Activated B cell treated with CpG ODN at 0.5 μM for 24 hours (primary cell): Measurements from ENCODE around the gene RAB6B. TPM values are rescaled to one million over a fixed set of nuclear protein-coding genes. Genes with fewer than 3 reads are reported as not detected.

Experiments used
- ATAC-seq: fragments of 200-7000 bp; cut with Tn5 transposase; one replicate; pipeline ENCODE4 v1.10.0; 2021; ENCODE audit warnings: low read depth, mild to moderate bottlenecking, moderate library complexity
- CTCF ChIA-PET: fragments of 350-600 bp; sonication (Branson Sonifier 250); formaldehyde crosslinking; loops from one replicate; lab custom pipeline; 2021; ENCODE audit warnings: antibody characterized with exemption; lab: Charles Lee
- POLR2A ChIA-PET: fragments of 350-600 bp; sonication (Branson Sonifier 250); formaldehyde crosslinking; loops from one replicate; lab custom pipeline; 2021; ENCODE audit warnings: antibody characterized with exemption; lab: Charles Lee
- DNase-seq: peaks from one replicate; pipeline ENCODE4 v3.0.0; 2022
- H3K27ac Mint-ChIP-seq: one replicate; pipeline ENCODE4 v1.8.0; 2020; ENCODE audit warnings: mixed read lengths
- H3K27me3 Mint-ChIP-seq: one replicate; pipeline ENCODE4 v1.8.0; 2021; ENCODE audit warnings: mixed read lengths
- H3K36me3 Mint-ChIP-seq: one replicate; pipeline ENCODE4 v1.8.0; 2021; ENCODE audit warnings: low read depth, mixed read lengths
- H3K4me1 Mint-ChIP-seq: one replicate; pipeline ENCODE4 v1.8.0; 2021; ENCODE audit warnings: mixed read lengths
- H3K4me3 Mint-ChIP-seq: one replicate; pipeline ENCODE4 v1.8.0; 2020; ENCODE audit warnings: mild to moderate bottlenecking, mixed read lengths
- H3K9me3 Mint-ChIP-seq: one replicate; pipeline ENCODE4 v1.8.0; 2020; ENCODE audit warnings: mixed read lengths
- intact Hi-C: fragments of 100-400 bp; cut with micrococcal nuclease; formaldehyde crosslinking; loops from one replicate; pipeline ENCODE4 v1.15.1; 2024
- total RNA-seq: library from RNA; stranded (reverse); gene quantifications from 2 replicates; pipeline ENCODE4 v1.2.3, GENCODE V29; 2022
- TF ChIP-seq, protein P1 (sequence below): fragments of 200-600 bp; IDR thresholded peaks from one replicate; pipeline ENCODE4 v1.8.0; 2022; ENCODE audit warnings: antibody characterized with exemption, mild to moderate bottlenecking

The RAB6B gene
- total RNA-seq, 1 donor from 2014 or later, result not detected

- ChIA-PET POLR2A (no interaction called here), CTCF (no interaction called here)
- Mint-ChIP-seq H3K36me3 (no peaks in the 10 kb centered on the region), H3K27me3 (peaks cover 4% of the 10 kb centered on the region), H3K4me3 (no peak overlapping the region), H3K27ac (no peak overlapping the region), H3K4me1 (no peaks in the 10 kb centered on the region), H3K9me3 (no peaks in the 10 kb centered on the region)
- TF ChIP-seq, protein P1, sequence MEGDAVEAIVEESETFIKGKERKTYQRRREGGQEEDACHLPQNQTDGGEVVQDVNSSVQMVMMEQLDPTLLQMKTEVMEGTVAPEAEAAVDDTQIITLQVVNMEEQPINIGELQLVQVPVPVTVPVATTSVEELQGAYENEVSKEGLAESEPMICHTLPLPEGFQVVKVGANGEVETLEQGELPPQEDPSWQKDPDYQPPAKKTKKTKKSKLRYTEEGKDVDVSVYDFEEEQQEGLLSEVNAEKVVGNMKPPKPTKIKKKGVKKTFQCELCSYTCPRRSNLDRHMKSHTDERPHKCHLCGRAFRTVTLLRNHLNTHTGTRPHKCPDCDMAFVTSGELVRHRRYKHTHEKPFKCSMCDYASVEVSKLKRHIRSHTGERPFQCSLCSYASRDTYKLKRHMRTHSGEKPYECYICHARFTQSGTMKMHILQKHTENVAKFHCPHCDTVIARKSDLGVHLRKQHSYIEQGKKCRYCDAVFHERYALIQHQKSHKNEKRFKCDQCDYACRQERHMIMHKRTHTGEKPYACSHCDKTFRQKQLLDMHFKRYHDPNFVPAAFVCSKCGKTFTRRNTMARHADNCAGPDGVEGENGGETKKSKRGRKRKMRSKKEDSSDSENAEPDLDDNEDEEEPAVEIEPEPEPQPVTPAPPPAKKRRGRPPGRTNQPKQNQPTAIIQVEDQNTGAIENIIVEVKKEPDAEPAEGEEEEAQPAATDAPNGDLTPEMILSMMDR, result no peak
- no peak for ATAC-seq
- no peak for DNase-seq
- intact Hi-C loops, result no loop called here
Observed at GRCh38 chr3:133937061-133937686, 41.5 kb upstream of the RAB6B start.

- CTCF ChIA-PET, result no interaction called here
- H3K27me3 Mint-ChIP-seq, result peaks cover 4% of the 10 kb centered on the region
- no peaks in the 10 kb centered on the region for H3K4me1 Mint-ChIP-seq
- no peak overlapping the region for H3K27ac Mint-ChIP-seq
- POLR2A ChIA-PET, result no interaction called here
- DNase-seq (no peak), ATAC-seq (no peak)
- intact Hi-C loops, result no loop called here
- TF ChIP-seq, protein P1, result no peak
- H3K36me3 Mint-ChIP-seq, result no peaks in the 10 kb centered on the region
- H3K9me3 Mint-ChIP-seq, result no peaks in the 10 kb centered on the region
- no peak overlapping the region for H3K4me3 Mint-ChIP-seq
Observed at GRCh38 chr3:133935843-133936769, 40.4 kb upstream of the RAB6B start.

DNA sequence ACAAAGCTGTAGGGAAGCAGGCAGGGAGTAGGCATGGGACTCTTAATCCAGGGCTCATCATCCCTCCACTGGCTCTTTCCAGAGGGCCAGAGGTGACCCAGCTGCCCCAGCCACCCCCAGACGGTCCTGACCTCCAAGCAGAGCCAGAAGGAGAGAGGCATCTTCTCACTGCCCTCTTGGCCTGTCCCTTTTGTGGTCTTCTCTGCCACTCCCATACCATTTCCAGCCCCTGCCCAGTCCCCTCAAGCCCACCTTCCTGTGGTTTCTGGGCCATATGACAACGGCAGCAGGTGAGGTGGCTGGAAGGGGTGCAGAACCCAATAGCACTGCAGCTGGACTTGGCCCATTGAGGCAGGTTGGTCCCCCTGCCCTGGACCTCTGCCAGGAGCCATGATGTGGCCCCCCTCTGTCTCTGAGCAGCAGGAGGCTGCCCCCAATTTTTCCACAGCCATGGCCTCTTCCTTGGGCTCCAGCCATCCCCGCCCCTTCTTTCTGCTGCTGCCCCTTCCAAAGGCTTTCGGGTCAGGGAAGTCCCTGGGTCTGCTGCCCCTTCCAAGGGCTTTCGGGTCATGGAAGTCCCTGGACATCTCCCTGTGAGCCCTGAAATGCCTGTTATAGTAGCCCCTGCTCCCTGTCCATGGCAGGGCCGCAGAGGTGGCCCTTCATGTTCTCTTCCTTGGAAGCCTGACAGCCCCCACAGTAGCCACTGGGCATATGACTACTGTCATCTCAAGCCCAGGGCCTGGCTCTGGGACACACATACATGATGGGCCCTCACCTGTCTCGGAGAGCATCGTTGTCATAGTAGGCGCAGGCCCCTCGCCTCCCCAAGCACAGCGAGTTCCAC is 39.5 kb upstream of the RAB6B start:
- DNase-seq (no peak), ATAC-seq (no peak)
- POLR2A ChIA-PET, result no interaction called here
- intact Hi-C loops, result no loop called here
- no peak overlapping the region for H3K4me3 Mint-ChIP-seq
- CTCF ChIA-PET, result no interaction called here
- H3K36me3 Mint-ChIP-seq, result no peaks in the 10 kb centered on the region
- no peaks in the 10 kb centered on the region for H3K9me3 Mint-ChIP-seq
- H3K4me1 Mint-ChIP-seq, result no peaks in the 10 kb centered on the region
- H3K27me3 Mint-ChIP-seq, result peaks cover 4% of the 10 kb centered on the region
- TF ChIP-seq, protein P1, result no peak
- no peak overlapping the region for H3K27ac Mint-ChIP-seq

DNA sequence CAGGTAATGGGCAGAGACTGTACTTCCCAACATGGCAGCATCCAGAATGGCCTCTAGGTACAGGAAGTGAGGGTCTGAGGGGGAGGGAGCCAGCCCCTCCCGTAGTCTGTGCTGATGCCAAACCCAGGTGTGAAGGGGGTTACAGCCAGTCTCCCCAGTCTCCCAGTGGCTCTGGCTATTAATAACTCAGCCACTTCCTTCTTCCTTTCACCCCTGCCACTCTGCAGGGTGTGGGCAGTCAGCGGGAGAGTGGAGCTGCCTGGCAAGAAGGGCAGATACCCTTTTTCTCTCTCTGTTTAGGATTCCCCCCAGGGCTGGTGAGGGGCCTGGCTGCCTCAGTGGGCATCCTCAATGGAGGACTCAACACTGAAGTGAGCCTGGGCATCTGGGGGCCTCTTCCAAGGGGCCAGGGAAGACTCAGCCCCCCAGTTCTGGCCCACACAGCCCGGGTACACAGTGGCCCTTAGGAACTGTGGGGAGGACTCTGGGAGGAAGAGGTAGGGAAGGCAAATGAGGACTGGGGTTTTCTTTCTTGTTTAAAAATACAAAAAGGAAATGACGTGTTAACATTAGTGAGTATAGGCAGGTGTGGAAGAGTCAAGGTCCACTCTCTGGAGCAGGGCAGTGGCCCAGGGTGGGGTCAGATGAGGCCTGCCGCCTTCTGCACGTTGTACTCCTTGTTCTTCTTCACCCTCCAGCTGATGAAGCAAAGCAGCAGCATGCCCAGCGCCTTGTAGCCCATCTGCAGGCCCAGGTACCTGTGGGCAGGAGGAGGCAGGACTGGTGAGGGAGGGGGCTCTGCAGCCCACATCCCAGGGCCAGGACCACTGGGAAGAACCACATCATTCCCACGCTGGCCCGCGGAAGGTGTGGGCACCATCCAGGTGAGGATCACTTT is 38.6 kb upstream of the RAB6B start:
- ATAC-seq (no peak), DNase-seq (no peak)
- no peaks in the 10 kb centered on the region for H3K9me3 Mint-ChIP-seq
- no peaks in the 10 kb centered on the region for H3K36me3 Mint-ChIP-seq
- CTCF ChIA-PET, result no interaction called here
- POLR2A ChIA-PET, result no interaction called here
- no peak overlapping the region for H3K4me3 Mint-ChIP-seq
- TF ChIP-seq, protein P1, result no peak
- peaks cover 4% of the 10 kb centered on the region for H3K27me3 Mint-ChIP-seq
- intact Hi-C loops, result no loop called here
- no peak overlapping the region for H3K27ac Mint-ChIP-seq
- no peaks in the 10 kb centered on the region for H3K4me1 Mint-ChIP-seq
